H1 (cell line): Measurements from ENCODE around the gene RNASE1. TPM values are rescaled to one million over a fixed set of nuclear protein-coding genes. Genes with fewer than 3 reads are reported as not detected.

Source experiments
- JUND ChIP-seq: IDR thresholded peaks from 2 replicates; pipeline ENCODE4 v1.6.1; 2011; ENCODE audit warnings: mild to moderate bottlenecking, improper control_type of control experiment, low read length
- SAP30 ChIP-seq: fragments of 300-600 bp; sonication (generic); IDR thresholded peaks from 2 replicates; pipeline ENCODE4 v1.7.1; 2012; ENCODE audit warnings: low read length, moderate library complexity, mild to moderate bottlenecking, inconsistent platforms; ENCODE audit not compliant: insufficient read depth, insufficient replicate concordance
- SP1 ChIP-seq: IDR thresholded peaks from 2 replicates; pipeline ENCODE4 v1.6.1; 2011; ENCODE audit warnings: low read depth, low read length
- SP4 ChIP-seq: IDR thresholded peaks from 2 replicates; pipeline ENCODE4 v1.6.1; 2012; ENCODE audit warnings: low read length, inconsistent platforms
- TAF1 ChIP-seq: IDR thresholded peaks from 2 replicates; pipeline ENCODE4 v1.6.1; 2011; ENCODE audit warnings: mild to moderate bottlenecking, low read depth, low read length
- polyA plus RNA-seq, 7 experiments: library from polyadenylated mRNA; depleted of rRNA in 3 of 7; stranded (reverse) in 5 of 7; unstranded in 2 of 7; fragments of >200 nt in 5 of 7; fragments of 200-250 nt in 2 of 7; gene quantifications; 1 replicate in 5 of 7; 2 replicates in 1 of 7; 4 replicates in 1 of 7; pipeline versions ENCODE4 v1.2.1 to v1.2.3, GENCODE V29; 2011 to 2013; ENCODE audit warnings: missing spikeins in 2 of 7, mixed read lengths in 2 of 7
- total RNA-seq: library from RNA; stranded (reverse); fragmentation: NEBNext Ultra II Directional; extraction: Animal tissue kit (Norgen Biotek cat#: 25700); gene quantifications from 2 replicates; pipeline ENCODE4 v1.2.1, GENCODE V29; 2021
- TF ChIP-seq, protein P1 (sequence below): fragments of 300-600 bp; sonication (generic); IDR thresholded peaks from 2 replicates; pipeline ENCODE4 v1.7.1; 2012; ENCODE audit warnings: low read length, moderate library complexity, mild to moderate bottlenecking, inconsistent platforms; ENCODE audit not compliant: insufficient replicate concordance
- TF ChIP-seq, protein P2 (sequence below), 3 experiments: IDR thresholded peaks; 1 replicate in 2 of 3; 2 replicates in 1 of 3; pipeline versions ENCODE4 v1.5.1 to v1.6.1; 2011; ENCODE audit warnings: low read length in 3 of 3, mild to moderate bottlenecking in 3 of 3, inconsistent platforms in 2 of 3, low read depth in 1 of 3, moderate library complexity in 1 of 3; ENCODE audit not compliant: insufficient read depth in 1 of 3; ENCODE audit errors: control extremely low read depth in 1 of 3
- TF ChIP-seq, protein P3 (sequence below): IDR thresholded peaks from 2 replicates; pipeline ENCODE4 v1.6.1; 2012; ENCODE audit warnings: low read length, inconsistent platforms

RNASE1 gene
- total and polyA plus RNA-seq, 2 of the 8 experiments (the other 6 are each of a cell fraction or from before 2014, with no cell fraction given): 2.2 to 13.4 TPM

DNA sequence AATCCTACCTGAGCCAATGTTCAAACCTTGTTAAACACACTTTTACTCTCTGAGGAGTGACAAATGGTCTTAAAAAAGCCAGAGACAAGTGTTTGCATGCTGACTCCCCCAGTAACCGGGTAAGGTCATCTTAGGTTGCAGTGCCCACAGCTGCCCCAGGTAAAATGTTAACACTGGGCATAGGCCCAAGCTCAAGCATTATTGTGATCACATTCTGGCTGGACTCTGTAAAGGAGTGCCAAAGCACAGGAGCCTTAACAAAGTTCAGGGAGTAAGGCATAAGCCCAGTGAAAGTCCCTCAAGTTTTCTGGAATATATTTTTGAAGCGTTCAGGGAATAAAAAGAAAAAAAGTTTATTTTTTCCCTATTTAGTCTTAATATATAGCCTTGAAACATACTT is 48.3 kb downstream of the RNASE1 start (continued):
- TF ChIP-seq, protein P1, sequence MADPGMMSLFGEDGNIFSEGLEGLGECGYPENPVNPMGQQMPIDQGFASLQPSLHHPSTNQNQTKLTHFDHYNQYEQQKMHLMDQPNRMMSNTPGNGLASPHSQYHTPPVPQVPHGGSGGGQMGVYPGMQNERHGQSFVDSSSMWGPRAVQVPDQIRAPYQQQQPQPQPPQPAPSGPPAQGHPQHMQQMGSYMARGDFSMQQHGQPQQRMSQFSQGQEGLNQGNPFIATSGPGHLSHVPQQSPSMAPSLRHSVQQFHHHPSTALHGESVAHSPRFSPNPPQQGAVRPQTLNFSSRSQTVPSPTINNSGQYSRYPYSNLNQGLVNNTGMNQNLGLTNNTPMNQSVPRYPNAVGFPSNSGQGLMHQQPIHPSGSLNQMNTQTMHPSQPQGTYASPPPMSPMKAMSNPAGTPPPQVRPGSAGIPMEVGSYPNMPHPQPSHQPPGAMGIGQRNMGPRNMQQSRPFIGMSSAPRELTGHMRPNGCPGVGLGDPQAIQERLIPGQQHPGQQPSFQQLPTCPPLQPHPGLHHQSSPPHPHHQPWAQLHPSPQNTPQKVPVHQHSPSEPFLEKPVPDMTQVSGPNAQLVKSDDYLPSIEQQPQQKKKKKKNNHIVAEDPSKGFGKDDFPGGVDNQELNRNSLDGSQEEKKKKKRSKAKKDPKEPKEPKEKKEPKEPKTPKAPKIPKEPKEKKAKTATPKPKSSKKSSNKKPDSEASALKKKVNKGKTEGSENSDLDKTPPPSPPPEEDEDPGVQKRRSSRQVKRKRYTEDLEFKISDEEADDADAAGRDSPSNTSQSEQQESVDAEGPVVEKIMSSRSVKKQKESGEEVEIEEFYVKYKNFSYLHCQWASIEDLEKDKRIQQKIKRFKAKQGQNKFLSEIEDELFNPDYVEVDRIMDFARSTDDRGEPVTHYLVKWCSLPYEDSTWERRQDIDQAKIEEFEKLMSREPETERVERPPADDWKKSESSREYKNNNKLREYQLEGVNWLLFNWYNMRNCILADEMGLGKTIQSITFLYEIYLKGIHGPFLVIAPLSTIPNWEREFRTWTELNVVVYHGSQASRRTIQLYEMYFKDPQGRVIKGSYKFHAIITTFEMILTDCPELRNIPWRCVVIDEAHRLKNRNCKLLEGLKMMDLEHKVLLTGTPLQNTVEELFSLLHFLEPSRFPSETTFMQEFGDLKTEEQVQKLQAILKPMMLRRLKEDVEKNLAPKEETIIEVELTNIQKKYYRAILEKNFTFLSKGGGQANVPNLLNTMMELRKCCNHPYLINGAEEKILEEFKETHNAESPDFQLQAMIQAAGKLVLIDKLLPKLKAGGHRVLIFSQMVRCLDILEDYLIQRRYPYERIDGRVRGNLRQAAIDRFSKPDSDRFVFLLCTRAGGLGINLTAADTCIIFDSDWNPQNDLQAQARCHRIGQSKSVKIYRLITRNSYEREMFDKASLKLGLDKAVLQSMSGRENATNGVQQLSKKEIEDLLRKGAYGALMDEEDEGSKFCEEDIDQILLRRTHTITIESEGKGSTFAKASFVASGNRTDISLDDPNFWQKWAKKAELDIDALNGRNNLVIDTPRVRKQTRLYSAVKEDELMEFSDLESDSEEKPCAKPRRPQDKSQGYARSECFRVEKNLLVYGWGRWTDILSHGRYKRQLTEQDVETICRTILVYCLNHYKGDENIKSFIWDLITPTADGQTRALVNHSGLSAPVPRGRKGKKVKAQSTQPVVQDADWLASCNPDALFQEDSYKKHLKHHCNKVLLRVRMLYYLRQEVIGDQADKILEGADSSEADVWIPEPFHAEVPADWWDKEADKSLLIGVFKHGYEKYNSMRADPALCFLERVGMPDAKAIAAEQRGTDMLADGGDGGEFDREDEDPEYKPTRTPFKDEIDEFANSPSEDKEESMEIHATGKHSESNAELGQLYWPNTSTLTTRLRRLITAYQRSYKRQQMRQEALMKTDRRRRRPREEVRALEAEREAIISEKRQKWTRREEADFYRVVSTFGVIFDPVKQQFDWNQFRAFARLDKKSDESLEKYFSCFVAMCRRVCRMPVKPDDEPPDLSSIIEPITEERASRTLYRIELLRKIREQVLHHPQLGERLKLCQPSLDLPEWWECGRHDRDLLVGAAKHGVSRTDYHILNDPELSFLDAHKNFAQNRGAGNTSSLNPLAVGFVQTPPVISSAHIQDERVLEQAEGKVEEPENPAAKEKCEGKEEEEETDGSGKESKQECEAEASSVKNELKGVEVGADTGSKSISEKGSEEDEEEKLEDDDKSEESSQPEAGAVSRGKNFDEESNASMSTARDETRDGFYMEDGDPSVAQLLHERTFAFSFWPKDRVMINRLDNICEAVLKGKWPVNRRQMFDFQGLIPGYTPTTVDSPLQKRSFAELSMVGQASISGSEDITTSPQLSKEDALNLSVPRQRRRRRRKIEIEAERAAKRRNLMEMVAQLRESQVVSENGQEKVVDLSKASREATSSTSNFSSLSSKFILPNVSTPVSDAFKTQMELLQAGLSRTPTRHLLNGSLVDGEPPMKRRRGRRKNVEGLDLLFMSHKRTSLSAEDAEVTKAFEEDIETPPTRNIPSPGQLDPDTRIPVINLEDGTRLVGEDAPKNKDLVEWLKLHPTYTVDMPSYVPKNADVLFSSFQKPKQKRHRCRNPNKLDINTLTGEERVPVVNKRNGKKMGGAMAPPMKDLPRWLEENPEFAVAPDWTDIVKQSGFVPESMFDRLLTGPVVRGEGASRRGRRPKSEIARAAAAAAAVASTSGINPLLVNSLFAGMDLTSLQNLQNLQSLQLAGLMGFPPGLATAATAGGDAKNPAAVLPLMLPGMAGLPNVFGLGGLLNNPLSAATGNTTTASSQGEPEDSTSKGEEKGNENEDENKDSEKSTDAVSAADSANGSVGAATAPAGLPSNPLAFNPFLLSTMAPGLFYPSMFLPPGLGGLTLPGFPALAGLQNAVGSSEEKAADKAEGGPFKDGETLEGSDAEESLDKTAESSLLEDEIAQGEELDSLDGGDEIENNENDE: no peak
- TF ChIP-seq, protein P2, sequence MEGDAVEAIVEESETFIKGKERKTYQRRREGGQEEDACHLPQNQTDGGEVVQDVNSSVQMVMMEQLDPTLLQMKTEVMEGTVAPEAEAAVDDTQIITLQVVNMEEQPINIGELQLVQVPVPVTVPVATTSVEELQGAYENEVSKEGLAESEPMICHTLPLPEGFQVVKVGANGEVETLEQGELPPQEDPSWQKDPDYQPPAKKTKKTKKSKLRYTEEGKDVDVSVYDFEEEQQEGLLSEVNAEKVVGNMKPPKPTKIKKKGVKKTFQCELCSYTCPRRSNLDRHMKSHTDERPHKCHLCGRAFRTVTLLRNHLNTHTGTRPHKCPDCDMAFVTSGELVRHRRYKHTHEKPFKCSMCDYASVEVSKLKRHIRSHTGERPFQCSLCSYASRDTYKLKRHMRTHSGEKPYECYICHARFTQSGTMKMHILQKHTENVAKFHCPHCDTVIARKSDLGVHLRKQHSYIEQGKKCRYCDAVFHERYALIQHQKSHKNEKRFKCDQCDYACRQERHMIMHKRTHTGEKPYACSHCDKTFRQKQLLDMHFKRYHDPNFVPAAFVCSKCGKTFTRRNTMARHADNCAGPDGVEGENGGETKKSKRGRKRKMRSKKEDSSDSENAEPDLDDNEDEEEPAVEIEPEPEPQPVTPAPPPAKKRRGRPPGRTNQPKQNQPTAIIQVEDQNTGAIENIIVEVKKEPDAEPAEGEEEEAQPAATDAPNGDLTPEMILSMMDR (IDR thresholded peaks at IDR 0.05; ENCODE audit: control extremely low read depth in 1 of 3, insufficient read depth in 1 of 3, low read depth in 1 of 3, low read length in 3 of 3): no peak
- no peak for TF ChIP-seq SAP30
- TF ChIP-seq, protein P3, sequence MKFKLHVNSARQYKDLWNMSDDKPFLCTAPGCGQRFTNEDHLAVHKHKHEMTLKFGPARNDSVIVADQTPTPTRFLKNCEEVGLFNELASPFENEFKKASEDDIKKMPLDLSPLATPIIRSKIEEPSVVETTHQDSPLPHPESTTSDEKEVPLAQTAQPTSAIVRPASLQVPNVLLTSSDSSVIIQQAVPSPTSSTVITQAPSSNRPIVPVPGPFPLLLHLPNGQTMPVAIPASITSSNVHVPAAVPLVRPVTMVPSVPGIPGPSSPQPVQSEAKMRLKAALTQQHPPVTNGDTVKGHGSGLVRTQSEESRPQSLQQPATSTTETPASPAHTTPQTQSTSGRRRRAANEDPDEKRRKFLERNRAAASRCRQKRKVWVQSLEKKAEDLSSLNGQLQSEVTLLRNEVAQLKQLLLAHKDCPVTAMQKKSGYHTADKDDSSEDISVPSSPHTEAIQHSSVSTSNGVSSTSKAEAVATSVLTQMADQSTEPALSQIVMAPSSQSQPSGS: no peak
- TF ChIP-seq JUND: no peak
- no peak for TF ChIP-seq SP1
- no peak for TF ChIP-seq SP4
- no peak for TF ChIP-seq TAF1
